Prostate gland (tissue), 2 donors: ENCODE results near the gene SARNP. TPM values are rescaled to one million over a fixed set of nuclear protein-coding genes. Genes with fewer than 3 reads are reported as not detected.
A peak's percentile ranks its signal among the peaks of the same experiment; 100 is the strongest.

ENCODE experiments used
- DNase-seq: peaks from one replicate; pipeline ENCODE4 v3.0.0-alpha.2; 2019; ENCODE audit warnings: low spot score
- H3K27ac ChIP-seq, 2 donors: fragments of 200-600 bp; sonication (generic); 2 replicates each; pipeline ENCODE4 v1.5.1; 2017 to 2019
- H3K27me3 ChIP-seq: fragments of 200-600 bp; sonication (generic); replicated peaks from 2 replicates; pipeline ENCODE4 v1.5.1; 2019; ENCODE audit not compliant: insufficient read depth
- H3K36me3 ChIP-seq, 2 donors: fragments of 200-600 bp; sonication (generic); 1 replicate in 1 of 2; 2 replicates in 1 of 2; pipeline versions ENCODE4 v1.5.1 to v1.8.1; 2017 to 2019
- H3K4me1 ChIP-seq: fragments of 200-600 bp; sonication (generic); replicated peaks from 2 replicates; pipeline ENCODE4 v1.5.1; 2019
- H3K4me3 ChIP-seq, 2 donors: fragments of 200-600 bp; sonication (generic); 2 replicates each; pipeline ENCODE4 v1.5.1; 2017 to 2019
- H3K9me3 ChIP-seq: fragments of 200-600 bp; sonication (generic); 2 replicates; pipeline ENCODE4 v1.5.1; 2017
- POLR2A ChIP-seq: fragments of 450-650 bp; IDR thresholded peaks from one replicate; pipeline ENCODE4 v1.6.1; 2016; ENCODE audit warnings: antibody characterized with exemption, mild to moderate bottlenecking
- POLR2AphosphoS5 ChIP-seq: sonication (generic); formaldehyde crosslinking; IDR thresholded peaks from one replicate; pipeline ENCODE4 v1.6.1; 2017; ENCODE audit warnings: antibody characterized with exemption
- WGBS: methylation state at CpG from one replicate; pipeline ENCODE4 v1.1.5; 2018; 5-methylcytosine and 5-hydroxymethylcytosine counted together
- intact Hi-C: fragments of 100-400 bp; cut with DNase I; formaldehyde crosslinking; loops from one replicate; pipeline ENCODE4 v1.14.2; 2022
- total RNA-seq, 2 donors: library from RNA; depleted of rRNA; stranded (reverse); fragments of >200 nt; gene quantifications; one replicate each; pipeline ENCODE4 v1.1.0, GENCODE V29; 2016
- TF ChIP-seq, protein P1 (sequence below), 4 experiments: fragments of 200-600 bp in 2 of 4; fragments of 450-650 bp in 2 of 4; sonication (generic) in 2 of 4; IDR thresholded peaks; 1 replicate in 3 of 4; 2 replicates in 1 of 4; pipeline ENCODE4 v1.5.1; 2016 to 2019; ENCODE audit warnings: antibody characterized with exemption in 4 of 4, mild to moderate bottlenecking in 2 of 4, moderate library complexity in 2 of 4

The SARNP gene
- total RNA-seq, 2 donors from 2014 or later: 65.9 to 75.9 TPM

- Histone ChIP-seq H3K4me3 (no peak overlapping the region), H3K27me3 (no peaks in the 10 kb centered on the region), H3K27ac (no peak overlapping the region), H3K4me1 (no peaks in the 10 kb centered on the region), H3K36me3 (no peaks in the 10 kb centered on the region), H3K9me3 (no peaks in the 10 kb centered on the region)
- TF ChIP-seq, protein P1, sequence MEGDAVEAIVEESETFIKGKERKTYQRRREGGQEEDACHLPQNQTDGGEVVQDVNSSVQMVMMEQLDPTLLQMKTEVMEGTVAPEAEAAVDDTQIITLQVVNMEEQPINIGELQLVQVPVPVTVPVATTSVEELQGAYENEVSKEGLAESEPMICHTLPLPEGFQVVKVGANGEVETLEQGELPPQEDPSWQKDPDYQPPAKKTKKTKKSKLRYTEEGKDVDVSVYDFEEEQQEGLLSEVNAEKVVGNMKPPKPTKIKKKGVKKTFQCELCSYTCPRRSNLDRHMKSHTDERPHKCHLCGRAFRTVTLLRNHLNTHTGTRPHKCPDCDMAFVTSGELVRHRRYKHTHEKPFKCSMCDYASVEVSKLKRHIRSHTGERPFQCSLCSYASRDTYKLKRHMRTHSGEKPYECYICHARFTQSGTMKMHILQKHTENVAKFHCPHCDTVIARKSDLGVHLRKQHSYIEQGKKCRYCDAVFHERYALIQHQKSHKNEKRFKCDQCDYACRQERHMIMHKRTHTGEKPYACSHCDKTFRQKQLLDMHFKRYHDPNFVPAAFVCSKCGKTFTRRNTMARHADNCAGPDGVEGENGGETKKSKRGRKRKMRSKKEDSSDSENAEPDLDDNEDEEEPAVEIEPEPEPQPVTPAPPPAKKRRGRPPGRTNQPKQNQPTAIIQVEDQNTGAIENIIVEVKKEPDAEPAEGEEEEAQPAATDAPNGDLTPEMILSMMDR (IDR thresholded peaks at IDR 0.05): no peak
- no peak for TF ChIP-seq POLR2AphosphoS5
- TF ChIP-seq POLR2A: no peak
- intact Hi-C loops: no loop called here
- no peak for DNase-seq
- 67% methylated on average over 7 of the region's 7 CpGs for whole genome bisulfite sequencing
Observed at GRCh38 chr12:55849616-55850343, 32.3 kb upstream of the SARNP start.

DNA sequence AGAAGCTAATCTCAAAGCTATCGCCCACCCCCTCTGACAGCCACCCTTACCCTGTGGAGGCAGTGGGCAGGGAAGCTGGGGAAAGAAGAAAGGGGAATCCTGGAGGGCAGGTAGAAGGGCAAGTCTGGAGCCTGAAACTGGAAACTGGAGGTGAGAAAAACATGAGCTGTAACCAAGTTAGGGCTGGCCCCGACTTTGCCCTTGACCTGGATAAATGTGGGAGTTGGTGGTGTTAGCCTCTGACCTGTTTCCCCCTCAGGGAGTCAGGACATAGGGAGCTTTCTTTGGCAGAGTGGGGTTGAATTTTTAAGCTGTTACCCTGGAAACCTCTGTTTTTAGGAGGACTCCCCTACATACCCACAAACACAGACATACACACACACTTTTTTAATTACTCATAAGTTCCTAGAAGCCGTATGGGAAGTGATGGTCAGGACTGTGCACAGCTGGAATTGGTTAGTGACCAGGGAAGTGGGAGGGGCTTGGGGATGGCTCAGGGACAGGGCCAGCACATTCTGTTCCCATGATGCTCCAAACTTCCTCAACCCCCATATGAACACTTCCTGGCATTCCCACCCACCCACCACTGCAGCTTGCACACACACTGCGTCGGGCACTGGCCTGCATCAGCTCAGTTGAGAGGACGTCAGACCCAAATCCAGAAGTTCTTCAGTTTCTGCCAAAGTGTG lies 30.2 kb upstream of the SARNP start:
- no peaks in the 10 kb centered on the region for H3K27me3 ChIP-seq
- intact Hi-C loops: no loop called here
- H3K27ac ChIP-seq: peak overlapping the region; percentile 59 to 71
- WGBS: 36% methylated on average over 6 of the region's 6 CpGs
- H3K4me1 ChIP-seq: no peaks in the 10 kb centered on the region
- H3K36me3 ChIP-seq: no peaks in the 10 kb centered on the region
- peak; percentile 71 for TF ChIP-seq POLR2AphosphoS5
- TF ChIP-seq, protein P1 (IDR thresholded peaks at IDR 0.05): no peak
- H3K4me3 ChIP-seq: no peak overlapping the region
- peak; percentile 26 for DNase-seq
- H3K9me3 ChIP-seq: no peaks in the 10 kb centered on the region

GRCh38 chr12:55847033-55847432 lies 29.5 kb upstream of the SARNP start:
- H3K4me3 ChIP-seq: no peak overlapping the region
- no peaks in the 10 kb centered on the region for H3K9me3 ChIP-seq
- DNase-seq: no peak
- TF ChIP-seq POLR2AphosphoS5: no peak
- TF ChIP-seq POLR2A: no peak
- TF ChIP-seq, protein P1 (IDR thresholded peaks at IDR 0.05): no peak
- no peaks in the 10 kb centered on the region for H3K36me3 ChIP-seq
- H3K27me3 ChIP-seq: no peaks in the 10 kb centered on the region
- 48% methylated on average over 3 of the region's 3 CpGs for WGBS
- no peaks in the 10 kb centered on the region for H3K4me1 ChIP-seq
- H3K27ac ChIP-seq: peak overlapping the region in 1 of 2 donors; percentile 59
- intact Hi-C loops: no loop called here

DNA sequence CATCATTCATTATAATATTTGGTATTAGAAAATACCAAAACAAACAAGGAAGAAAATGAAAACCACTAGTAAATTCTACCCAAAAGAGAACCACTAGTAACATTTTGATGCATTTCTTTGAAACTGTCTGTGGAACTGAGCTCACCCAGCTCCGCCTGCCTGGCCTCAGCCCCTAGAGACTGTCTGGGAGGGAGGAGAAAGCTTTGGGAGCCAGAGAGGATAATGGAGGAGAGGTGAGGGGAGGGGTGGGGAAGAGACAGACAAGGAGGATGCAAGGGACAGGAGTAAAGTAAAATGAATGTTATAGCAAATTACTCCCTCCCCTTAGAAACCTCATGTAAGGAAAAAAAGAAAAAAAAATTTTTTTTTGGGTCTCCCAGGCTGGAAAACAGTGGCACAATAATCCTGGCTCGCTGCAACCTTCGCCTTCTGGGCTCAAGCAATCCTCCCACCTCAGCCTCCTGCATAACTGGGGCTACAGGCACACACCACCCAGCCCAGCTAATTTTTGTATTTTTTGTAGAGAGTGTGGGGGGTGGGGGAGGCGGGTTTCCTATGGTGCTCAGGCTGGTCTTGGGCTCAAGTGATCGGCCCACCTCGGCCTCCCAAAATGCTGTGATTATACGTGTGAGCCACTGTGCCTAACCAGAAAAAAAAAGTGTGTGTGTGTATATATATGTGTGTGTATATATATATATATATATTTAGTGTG lies 28.4 kb upstream of the SARNP start:
- DNase-seq: no peak
- Histone ChIP-seq H3K4me3 (no peak overlapping the region), H3K4me1 (no peaks in the 10 kb centered on the region), H3K27ac (no peak overlapping the region), H3K9me3 (no peaks in the 10 kb centered on the region), H3K27me3 (no peaks in the 10 kb centered on the region), H3K36me3 (no peaks in the 10 kb centered on the region)
- TF ChIP-seq, protein P1 (IDR thresholded peaks at IDR 0.05): no peak
- TF ChIP-seq POLR2A: no peak
- TF ChIP-seq POLR2AphosphoS5: no peak
- 86% methylated on average over 7 of the region's 7 CpGs for whole genome bisulfite sequencing
- intact Hi-C loops: no loop called here
